Measurements from ENCODE around the gene HOXC13. TPM values are rescaled to one million over a fixed set of nuclear protein-coding genes. Genes with fewer than 3 reads are reported as not detected.
A peak's percentile ranks its signal among the peaks of the same experiment; 100 is the strongest.

HOXC13 gene
- total and polyA plus RNA-seq, 9 of the 15 experiments (the other 6 are each of a cell fraction or from before 2014, with no cell fraction given), result 0.03 to 0.29 (median 0.17) TPM; not detected in 2

DNA sequence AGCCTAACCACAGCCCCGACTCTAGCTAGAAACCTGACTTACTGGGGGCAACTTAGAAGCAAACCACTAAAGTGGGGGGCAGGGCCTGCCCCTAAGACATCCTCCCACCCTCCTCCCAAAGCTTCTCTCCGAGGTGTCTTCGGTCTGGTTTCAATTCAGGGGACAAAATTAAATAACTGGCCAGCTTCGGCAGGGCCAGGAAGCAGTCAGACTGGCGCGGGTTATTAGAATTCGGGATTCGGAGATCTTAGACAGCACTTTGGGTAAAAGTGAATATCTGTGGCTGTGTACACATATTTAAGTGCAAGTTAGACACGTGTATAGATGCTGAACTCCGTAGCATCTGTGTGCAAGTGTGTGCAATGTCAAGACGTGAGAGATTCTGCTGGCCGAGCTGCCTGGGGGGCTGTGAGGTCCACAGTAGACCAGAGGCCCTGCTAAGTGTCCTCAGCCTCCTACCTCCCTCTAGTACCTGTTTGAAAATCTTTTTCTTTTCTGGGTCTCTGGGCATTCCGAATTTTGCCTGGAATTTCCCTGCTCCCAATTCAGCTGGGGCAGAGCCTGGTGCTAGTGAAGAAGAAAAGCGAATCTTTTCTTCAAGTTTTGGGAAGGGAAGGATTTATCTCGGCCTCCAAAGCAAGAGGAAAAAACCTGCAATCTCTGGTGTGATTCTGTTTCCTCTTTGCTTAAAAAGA is 42.3 kb downstream of the HOXC13 start (continued):
- TF ChIP-seq, protein P1, sequence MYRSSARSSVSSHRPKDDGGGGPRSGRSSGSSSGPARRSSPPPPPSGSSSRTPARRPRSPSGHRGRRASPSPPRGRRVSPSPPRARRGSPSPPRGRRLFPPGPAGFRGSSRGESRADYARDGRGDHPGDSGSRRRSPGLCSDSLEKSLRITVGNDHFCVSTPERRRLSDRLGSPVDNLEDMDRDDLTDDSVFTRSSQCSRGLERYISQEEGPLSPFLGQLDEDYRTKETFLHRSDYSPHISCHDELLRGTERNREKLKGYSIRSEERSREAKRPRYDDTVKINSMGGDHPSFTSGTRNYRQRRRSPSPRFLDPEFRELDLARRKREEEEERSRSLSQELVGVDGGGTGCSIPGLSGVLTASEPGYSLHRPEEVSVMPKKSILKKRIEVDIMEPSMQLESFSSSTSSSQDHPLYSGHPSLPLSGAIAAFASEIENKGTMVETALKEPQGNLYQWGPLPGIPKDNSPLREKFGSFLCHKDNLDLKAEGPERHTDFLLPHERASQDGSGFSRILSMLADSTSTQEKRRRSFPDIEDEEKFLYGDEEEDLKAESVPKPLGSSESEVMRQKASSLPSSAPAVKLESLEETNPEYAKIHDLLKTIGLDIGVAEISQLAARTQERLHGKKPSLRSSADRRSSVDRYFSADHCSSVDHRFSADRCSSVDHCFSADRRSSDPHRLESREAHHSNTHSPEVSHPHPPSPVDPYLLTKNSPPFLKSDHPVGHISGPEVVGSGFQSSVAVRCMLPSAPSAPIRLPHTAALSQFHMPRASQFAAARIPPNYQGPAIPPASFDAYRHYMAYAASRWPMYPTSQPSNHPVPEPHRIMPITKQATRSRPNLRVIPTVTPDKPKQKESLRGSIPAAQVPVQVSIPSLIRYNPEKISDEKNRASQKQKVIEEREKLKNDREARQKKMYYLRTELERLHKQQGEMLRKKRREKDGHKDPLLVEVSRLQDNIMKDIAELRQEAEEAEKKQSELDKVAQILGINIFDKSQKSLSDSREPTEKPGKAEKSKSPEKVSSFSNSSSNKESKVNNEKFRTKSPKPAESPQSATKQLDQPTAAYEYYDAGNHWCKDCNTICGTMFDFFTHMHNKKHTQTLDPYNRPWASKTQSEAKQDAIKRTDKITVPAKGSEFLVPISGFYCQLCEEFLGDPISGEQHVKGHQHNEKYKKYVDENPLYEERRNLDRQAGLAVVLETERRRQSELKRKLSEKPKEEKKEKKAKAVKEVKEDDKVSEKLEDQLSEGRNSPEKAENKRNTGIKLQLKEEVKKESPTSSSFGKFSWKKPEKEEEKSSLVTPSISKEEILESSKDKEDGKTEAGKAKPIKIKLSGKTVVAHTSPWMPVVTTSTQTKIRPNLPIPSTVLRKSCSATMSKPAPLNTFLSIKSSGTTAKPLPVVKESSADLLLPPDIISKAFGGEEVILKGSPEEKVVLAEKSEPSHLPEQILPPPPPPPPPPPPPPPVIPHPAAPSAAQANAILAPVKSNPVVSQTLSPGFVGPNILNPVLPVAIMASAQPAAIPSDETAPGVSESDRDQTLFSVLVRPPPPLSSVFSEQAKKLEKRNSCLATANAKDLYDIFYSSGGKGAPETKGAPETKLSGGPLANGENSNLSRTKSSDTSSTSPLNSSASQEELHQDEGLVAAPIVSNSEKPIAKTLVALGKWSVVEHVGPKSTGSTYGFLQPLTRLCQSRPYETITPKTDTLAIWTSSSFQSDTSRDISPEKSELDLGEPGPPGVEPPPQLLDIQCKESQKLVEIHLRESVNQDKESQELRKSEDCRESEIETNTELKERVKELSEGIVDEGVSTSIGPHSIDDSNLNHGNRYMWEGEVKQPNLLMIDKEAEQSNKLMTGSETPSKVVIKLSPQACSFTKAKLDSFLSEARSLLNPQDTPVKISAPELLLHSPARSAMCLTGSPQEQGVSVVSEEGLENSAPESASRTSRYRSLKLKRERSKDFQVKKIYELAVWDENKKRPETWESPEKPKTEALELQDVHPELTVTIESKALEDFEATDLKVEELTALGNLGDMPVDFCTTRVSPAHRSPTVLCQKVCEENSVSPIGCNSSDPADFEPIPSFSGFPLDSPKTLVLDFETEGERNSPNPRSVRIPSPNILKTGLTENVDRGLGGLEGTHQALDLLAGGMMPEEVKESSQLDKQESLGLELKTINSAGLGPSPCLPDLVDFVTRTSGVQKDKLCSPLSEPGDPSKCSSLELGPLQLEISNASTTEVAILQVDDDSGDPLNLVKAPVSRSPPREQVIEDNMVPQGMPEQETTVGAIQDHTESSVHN (IDR thresholded peaks at IDR 0.05; ENCODE audit: borderline replicate concordance in 1 of 2, low read depth in 1 of 2), result no peak
- TF ChIP-seq, protein P2, sequence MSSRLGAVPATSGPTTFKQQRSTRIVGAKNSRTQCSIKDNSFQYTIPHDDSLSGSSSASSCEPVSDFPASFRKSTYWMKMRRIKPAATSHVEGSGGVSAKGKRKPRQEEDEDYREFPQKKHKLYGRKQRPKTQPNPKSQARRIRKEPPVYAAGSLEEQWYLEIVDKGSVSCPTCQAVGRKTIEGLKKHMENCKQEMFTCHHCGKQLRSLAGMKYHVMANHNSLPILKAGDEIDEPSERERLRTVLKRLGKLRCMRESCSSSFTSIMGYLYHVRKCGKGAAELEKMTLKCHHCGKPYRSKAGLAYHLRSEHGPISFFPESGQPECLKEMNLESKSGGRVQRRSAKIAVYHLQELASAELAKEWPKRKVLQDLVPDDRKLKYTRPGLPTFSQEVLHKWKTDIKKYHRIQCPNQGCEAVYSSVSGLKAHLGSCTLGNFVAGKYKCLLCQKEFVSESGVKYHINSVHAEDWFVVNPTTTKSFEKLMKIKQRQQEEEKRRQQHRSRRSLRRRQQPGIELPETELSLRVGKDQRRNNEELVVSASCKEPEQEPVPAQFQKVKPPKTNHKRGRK (tag; IDR thresholded peaks at IDR 0.05), result peak; percentile 77; the same call in 1 of the 2 replicates
- TF ChIP-seq SMARCC2 (IDR thresholded peaks at IDR 0.05; ENCODE audit: low read depth), result no peak

All from K562 (cell line).